Hypothalamus (tissue), 51 donors: ENCODE results near the gene IL22RA1.

ENCODE experiments used
- DNase-seq, 51 donors: peaks; one replicate each; lab custom pipeline; 2025; lab: John Stamatoyannopoulos, UW

IL22RA1 gene

GRCh38 chr1:24082372-24082771, 60.6 kb downstream of the IL22RA1 start:
- no peak for DNase-seq

- DNase-seq = no peak
Measured at GRCh38 chr1:24081190-24081589, 61.8 kb downstream of the IL22RA1 start.

- DNase-seq = no peak
Measured at GRCh38 chr1:24080131-24080530, 62.8 kb downstream of the IL22RA1 start.

- DNase-seq = no peak
Measured at GRCh38 chr1:24077278-24077978, 65.5 kb downstream of the IL22RA1 start.

GRCh38 chr1:24075946-24076345, 67.0 kb downstream of the IL22RA1 start:
- DNase-seq = no peak

GRCh38 chr1:24075590-24075854, 67.4 kb downstream of the IL22RA1 start:
- DNase-seq = no peak

- no peak for DNase-seq
Measured at GRCh38 chr1:24074817-24075589, 67.9 kb downstream of the IL22RA1 start.

- DNase-seq = no peak
Measured at GRCh38 chr1:24074196-24074595, 68.7 kb downstream of the IL22RA1 start.

GRCh38 chr1:24071941-24072340, 71.0 kb downstream of the IL22RA1 start:
- no peak for DNase-seq

GRCh38 chr1:24070821-24071393, 72.0 kb downstream of the IL22RA1 start:
- peak in 46 of 51 donors; percentile 2 to 74 (median 38) for DNase-seq

GRCh38 chr1:24069817-24070216, 73.1 kb downstream of the IL22RA1 start:
- no peak for DNase-seq
